GM12872 (cell line): ENCODE measurements around the gene NT5C1A.

ENCODE experiments used
- CTCF ChIP-seq: IDR thresholded peaks from 3 replicates; pipeline ENCODE4 v1.5.1; 2011; ENCODE audit warnings: low read depth, mild to moderate bottlenecking, low read length, moderate library complexity; ENCODE audit not compliant: insufficient read depth

The NT5C1A gene

DNA sequence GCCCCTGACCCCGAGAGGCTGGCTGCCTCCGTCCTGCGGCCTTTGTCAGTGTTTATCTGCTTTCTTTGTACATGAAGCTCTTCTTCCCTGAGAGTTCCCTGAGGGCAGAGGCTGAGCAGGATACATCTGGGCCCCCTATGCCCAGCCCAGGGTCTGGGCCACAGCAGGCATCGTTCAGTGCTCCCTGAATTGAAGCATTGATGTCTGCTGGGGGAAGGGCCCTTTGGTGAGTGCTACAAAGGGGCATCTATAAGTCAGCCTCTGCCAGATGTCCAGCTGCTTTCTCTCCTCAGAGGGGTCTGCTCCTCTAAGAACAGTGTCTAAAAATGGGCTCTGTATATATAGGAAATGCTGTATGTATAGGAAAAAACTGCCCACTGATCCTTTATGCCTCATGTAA lies 34.5 kb downstream of the NT5C1A start:
- TF ChIP-seq CTCF: no peak

- TF ChIP-seq CTCF: no peak
Observed at GRCh38 chr1:39635871-39636210, 36.1 kb downstream of the NT5C1A start.

GRCh38 chr1:39635205-39635870 lies 36.6 kb downstream of the NT5C1A start:
- TF ChIP-seq CTCF: no peak

DNA sequence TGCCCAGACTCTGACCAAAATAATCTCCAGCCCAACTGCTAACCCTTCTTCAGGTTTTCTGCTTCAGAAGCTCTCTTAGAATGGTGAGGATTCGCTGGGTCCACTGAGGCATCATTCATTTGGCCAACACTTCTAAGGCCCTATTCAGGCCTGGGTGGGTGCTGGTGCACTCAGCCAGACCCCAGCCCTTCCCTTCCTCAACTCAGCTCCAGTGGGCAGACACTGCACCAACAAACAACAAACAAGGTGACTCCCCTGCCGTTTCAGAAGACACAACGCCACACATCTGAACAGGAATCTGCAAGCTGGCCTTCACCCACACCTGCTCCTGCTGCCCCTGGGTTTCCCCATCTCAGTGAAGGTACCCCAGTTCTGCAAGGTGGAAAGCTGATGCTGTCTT lies 38.5 kb downstream of the NT5C1A start:
- TF ChIP-seq CTCF: no peak

- TF ChIP-seq CTCF: no peak
Observed at GRCh38 chr1:39632682-39633417, 39.1 kb downstream of the NT5C1A start.

GRCh38 chr1:39632323-39632681 lies 39.6 kb downstream of the NT5C1A start:
- no peak for TF ChIP-seq CTCF

DNA sequence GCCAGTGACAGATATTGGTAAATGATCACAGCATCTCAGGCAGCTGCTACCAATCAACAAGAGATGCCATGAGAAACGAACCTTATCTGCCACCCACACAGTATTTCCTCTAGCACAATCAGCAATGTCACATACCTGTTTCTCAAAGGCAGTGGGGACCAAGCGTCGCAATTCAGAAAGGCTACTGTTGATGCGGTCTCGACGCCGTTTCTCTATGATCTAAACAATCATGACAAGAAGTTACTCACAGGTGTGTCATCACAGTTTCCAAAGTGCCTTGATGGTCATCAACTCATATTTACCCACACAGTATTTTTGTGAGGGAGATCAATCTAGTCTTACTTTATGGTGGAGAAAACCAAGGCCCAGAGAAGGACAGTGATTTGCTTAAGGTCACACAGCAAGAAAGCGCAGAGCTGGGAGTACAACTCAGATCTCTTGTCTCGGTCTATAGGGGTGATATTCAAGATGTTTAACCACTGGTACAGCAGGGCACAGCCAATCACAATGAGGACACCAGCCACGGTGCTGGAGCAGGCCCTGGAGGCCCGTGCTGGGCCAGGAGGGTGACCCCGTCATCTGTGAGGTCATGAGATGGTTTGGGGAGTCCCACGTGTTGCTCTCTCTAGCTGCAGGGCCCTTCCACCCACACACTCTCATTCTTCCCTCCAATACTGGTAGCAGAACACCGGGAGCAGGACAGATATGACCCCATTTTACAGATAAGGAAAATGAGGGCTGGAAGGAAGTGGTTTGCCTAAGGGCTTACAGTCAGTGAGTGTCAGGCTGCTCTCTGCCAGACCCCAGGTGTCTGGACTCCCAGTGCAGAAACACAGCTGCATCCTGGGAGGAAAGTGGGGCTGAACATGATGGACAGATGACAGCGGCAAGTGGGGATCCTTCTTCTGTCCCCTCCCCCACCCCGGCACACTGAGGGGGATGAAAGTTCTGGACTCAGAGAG lies 40.3 kb downstream of the NT5C1A start:
- no peak for TF ChIP-seq CTCF
